ENCODE results near the gene DDX23. TPM values are rescaled to one million over a fixed set of nuclear protein-coding genes. Genes with fewer than 3 reads are reported as not detected.

The DDX23 gene
- total RNA-seq, 1 experiment from 2014 or later: 98.1 TPM

GRCh38 chr12:48815126-48816110, 36.5 kb downstream of the DDX23 start:
- no peak overlapping the region for H3K14ac ChIP-seq (ENCODE audit: insufficient read depth, low read length)
- peaks cover 51% of the 10 kb centered on the region for H3K27me3 Mint-ChIP-seq (ENCODE audit: low read depth)
- H4K8ac ChIP-seq (replicated peaks; ENCODE audit: insufficient read length, low read depth, low read length): no peak overlapping the region
- peak overlapping the region; percentile 59 to 87 (median 64); a peak in 5 of 7 replicates for H3K27ac Mint-ChIP-seq
- H3K4me2 ChIP-seq (ENCODE audit: insufficient read depth, insufficient read length, low read length): peak overlapping the region; percentile 87
- H4K91ac ChIP-seq (ENCODE audit: insufficient read length, low read depth, low read length): no peak overlapping the region
- no peak overlapping the region for H2BK12ac ChIP-seq (ENCODE audit: insufficient read length, low read depth, low read length)
- H3K23me2 ChIP-seq (ENCODE audit: insufficient read length, low read depth, low read length, poor library complexity, severe bottlenecking): peaks cover 28% of the 10 kb centered on the region
- H2AFZ ChIP-seq (ENCODE audit: low read length): no peak overlapping the region
- no peak overlapping the region for H3K4ac ChIP-seq (ENCODE audit: low read depth, low read length)
- no peaks in the 10 kb centered on the region for H3K9me3 Mint-ChIP-seq
- H3T11ph ChIP-seq (ENCODE audit: low read length): no peak overlapping the region
- WGBS (ENCODE audit: extremely low coverage, insufficient read length, low lambda C conversion rate): no CpG with 5 or more reads among the region's 54 CpGs
- H3K36me3 Mint-ChIP-seq (ENCODE audit: insufficient read depth in 1 of 3, low read depth in 3 of 3): no peaks in the 10 kb centered on the region
- H3K4me3 Mint-ChIP-seq: peak overlapping the region; percentile 88 to 95
- no peak overlapping the region for H3K9ac ChIP-seq (ENCODE audit: extremely low read depth, insufficient read length, low read length)
- no peaks in the 10 kb centered on the region for H4K20me1 ChIP-seq (ENCODE audit: control insufficient read depth, insufficient read depth, insufficient read length)
- H3K9me3 ChIP-seq (ENCODE audit: control insufficient read depth, low read depth, low read length): no peaks in the 10 kb centered on the region
- H3K23ac ChIP-seq (ENCODE audit: insufficient read length, low read depth, low read length): no peak overlapping the region
- no peak overlapping the region for H3K27ac ChIP-seq (ENCODE audit: insufficient read length, low read depth, low read length)
- H2AK5ac ChIP-seq (ENCODE audit: insufficient read length, low read length): no peak overlapping the region
- no peak overlapping the region for H2BK120ac ChIP-seq (ENCODE audit: low read depth, low read length, poor library complexity, severe bottlenecking)
- no peaks in the 10 kb centered on the region for H3K79me1 ChIP-seq (ENCODE audit: insufficient read depth, low read depth, low read length, poor library complexity, severe bottlenecking)
- no peak overlapping the region for H4K5ac ChIP-seq (ENCODE audit: insufficient read length, low read depth, low read length)
- no peak overlapping the region for H2BK15ac ChIP-seq (ENCODE audit: low read depth, low read length)
- 0 out of 2 replicates have a peak, but pooled peaks cover 2% of the 10 kb centered on the region for H3K4me1 ChIP-seq (ENCODE audit: insufficient read depth, low read length)
- no peak overlapping the region for H2BK5ac ChIP-seq (ENCODE audit: insufficient read length, low read length)
- no peak overlapping the region for H2BK20ac ChIP-seq (ENCODE audit: low read depth, low read length, poor library complexity, severe bottlenecking)
- H3K18ac ChIP-seq (ENCODE audit: insufficient read length, low read depth, low read length): no peak overlapping the region
- H3K4me1 Mint-ChIP-seq: peaks cover 67 to 69% of the 10 kb centered on the region in 2 experiments
- H3K56ac ChIP-seq (ENCODE audit: insufficient read length, low read depth, low read length): no peak overlapping the region
- DNase-seq: peak; percentile 88
- no peak for TF ChIP-seq CTCF (conservative IDR thresholded peaks at IDR 0.05)
- peaks cover 27% of the 10 kb centered on the region for H3K27me3 ChIP-seq (ENCODE audit: insufficient read depth, low read length)
- no peaks in the 10 kb centered on the region for H3K79me2 ChIP-seq (ENCODE audit: insufficient read depth, low read length)

All from H9 (cell line).